B cell (primary cell): ENCODE results near the gene CHD9. TPM values are rescaled to one million over a fixed set of nuclear protein-coding genes. Genes with fewer than 3 reads are reported as not detected.
"Not testable (repeated sequence)": the region's sequence is repeated elsewhere in the genome, so short reads cannot be mapped to it uniquely, and the experiment has no call there.

Experiments used
- ATAC-seq: fragments of 200-7000 bp; cut with Tn5 transposase; one replicate; pipeline ENCODE4 v1.10.0; 2021; ENCODE audit warnings: low read depth, mild to moderate bottlenecking, moderate number of reproducible peaks, moderate library complexity
- CTCF ChIA-PET: fragments of 350-600 bp; sonication (Branson Sonifier 250); formaldehyde crosslinking; loops from one replicate; lab custom pipeline; 2021; ENCODE audit warnings: antibody characterized with exemption, inconsistent platforms; lab: Charles Lee
- POLR2A ChIA-PET: fragments of 350-600 bp; sonication (Branson Sonifier 250); formaldehyde crosslinking; loops from one replicate; lab custom pipeline; 2021; ENCODE audit warnings: antibody characterized with exemption; lab: Charles Lee
- DNase-seq: peaks from one replicate; pipeline ENCODE4 v3.0.0; 2013
- H2AFZ ChIP-seq: 2 replicates; pipeline ENCODE4 v1.6.1; 2012; ENCODE audit warnings: mild to moderate bottlenecking, low read depth, low read length; ENCODE audit not compliant: insufficient read depth, poor library complexity, severe bottlenecking
- H3K27ac ChIP-seq, 2 donors: 1 replicate in 1 of 2; 2 replicates in 1 of 2; pipeline ENCODE4 v1.5.1; 2012 to 2013; ENCODE audit warnings: low read length in 2 of 2, mild to moderate bottlenecking in 2 of 2, moderate library complexity in 1 of 2
- H3K27me3 ChIP-seq, 4 experiments: fragments of 200-600 bp in 1 of 4; sonication (generic) in 1 of 4; replicated peaks in 1 of 4; 1 replicate in 2 of 4; 2 replicates in 2 of 4; pipeline versions ENCODE4 v1.6.1 to v1.7.0; 2013 to 2016; ENCODE audit warnings: low read length in 3 of 4, mild to moderate bottlenecking in 2 of 4, mixed read lengths in 1 of 4, moderate library complexity in 1 of 4; ENCODE audit not compliant: insufficient read depth in 4 of 4, control insufficient read depth in 3 of 4; ENCODE audit errors: control extremely low read depth in 1 of 4
- H3K36me3 ChIP-seq, 2 experiments: replicated peaks in 1 of 2; 1 replicate in 1 of 2; 2 replicates in 1 of 2; pipeline versions ENCODE4 v1.6.1 to v1.7.1; 2013; ENCODE audit warnings: low read length in 1 of 2; ENCODE audit not compliant: insufficient read depth in 2 of 2, control insufficient read depth in 1 of 2; ENCODE audit errors: control extremely low read depth in 1 of 2, extremely low read depth in 1 of 2
- H3K4me1 ChIP-seq, 2 donors: fragments of 200-600 bp in 1 of 2; sonication (generic) in 1 of 2; 1 replicate in 1 of 2; 2 replicates in 1 of 2; pipeline versions ENCODE4 v1.5.1 to v1.6.1; 2013 to 2017; ENCODE audit warnings: low read length in 2 of 2; ENCODE audit not compliant: control insufficient read depth in 2 of 2, insufficient read depth in 2 of 2
- H3K4me2 ChIP-seq: replicated peaks from 2 replicates; pipeline ENCODE3; 2012; ENCODE audit warnings: mild to moderate bottlenecking, low read depth, low read length; ENCODE audit not compliant: poor library complexity, severe bottlenecking
- H3K4me3 ChIP-seq, 5 experiments: fragments of 200-600 bp in 1 of 5; sonication (generic) in 1 of 5; 1 replicate in 3 of 5; 2 replicates in 2 of 5; pipeline versions ENCODE4 v1.5.1 to v1.7.0; 2011 to 2016; ENCODE audit warnings: low read length in 4 of 5, mild to moderate bottlenecking in 4 of 5, low read depth in 2 of 5, control low read depth in 1 of 5, moderate library complexity in 1 of 5; ENCODE audit not compliant: insufficient read depth in 1 of 5; ENCODE audit errors: control extremely low read depth in 1 of 5, extremely low read depth in 1 of 5
- H3K79me2 ChIP-seq: fragments of 200-600 bp; sonication (generic); one replicate; pipeline ENCODE4 v1.6.0; 2016; ENCODE audit warnings: low read length; ENCODE audit not compliant: control insufficient read depth, insufficient read depth
- H3K9ac ChIP-seq: fragments of 200-600 bp; sonication (generic); 2 replicates; pipeline ENCODE4 v1.6.1; 2017; ENCODE audit warnings: mild to moderate bottlenecking, low read length, moderate library complexity
- H3K9me3 ChIP-seq, 3 donors: one replicate each; pipeline versions ENCODE4 v1.6.1 to v1.7.1; 2013; ENCODE audit warnings: low read length in 2 of 3; ENCODE audit not compliant: control insufficient read depth in 2 of 3, insufficient read depth in 1 of 3; ENCODE audit errors: control extremely low read depth in 1 of 3
- H4K20me1 ChIP-seq: 2 replicates; pipeline ENCODE4 v1.6.0; 2012; ENCODE audit warnings: mild to moderate bottlenecking, low read length; ENCODE audit not compliant: insufficient read depth, control insufficient read depth, poor library complexity, severe bottlenecking
- H3K27ac Mint-ChIP-seq: one replicate; pipeline ENCODE4 v1.8.0; 2021; ENCODE audit warnings: mixed read lengths
- H3K27me3 Mint-ChIP-seq: one replicate; pipeline ENCODE4 v1.8.0; 2021; ENCODE audit warnings: mixed read lengths
- H3K4me1 Mint-ChIP-seq: one replicate; pipeline ENCODE4 v1.8.0; 2021; ENCODE audit warnings: mixed read lengths
- H3K4me3 Mint-ChIP-seq: one replicate; pipeline ENCODE4 v1.8.0; 2021; ENCODE audit warnings: mixed read lengths
- H3K9me3 Mint-ChIP-seq: one replicate; pipeline ENCODE4 v1.8.0; 2022; ENCODE audit warnings: mixed read lengths; ENCODE audit not compliant: insufficient read depth
- EZH2 ChIP-seq: IDR thresholded peaks from 2 replicates; pipeline ENCODE4 v1.6.1; 2012; ENCODE audit warnings: borderline replicate concordance, low read depth, mild to moderate bottlenecking, moderate library complexity, low read length; ENCODE audit not compliant: insufficient read depth, poor library complexity, severe bottlenecking
- WGBS: methylation state at CpG from one replicate; pipeline ENCODE4 v1.1.5; 2013; ENCODE audit warnings: missing lambda C conversion rate; ENCODE audit not compliant: insufficient coverage; 5-methylcytosine and 5-hydroxymethylcytosine counted together
- intact Hi-C: fragments of 100-400 bp; cut with micrococcal nuclease; formaldehyde crosslinking; loops from one replicate; pipeline ENCODE4 v1.10.0; 2022
- polyA plus RNA-seq: library from polyadenylated mRNA; depleted of rRNA; stranded (reverse); fragments of >200 nt; gene quantifications from 2 replicates; pipeline ENCODE4 v1.2.3, GENCODE V29; 2012
- total RNA-seq, 2 donors: library from RNA; stranded (reverse); fragments of 120-200 nt in 1 of 2; gene quantifications; 1 replicate in 1 of 2; 2 replicates in 1 of 2; pipeline versions ENCODE4 v1.2.3 to v1.2.4, GENCODE V29; 2013 to 2022
- TF ChIP-seq, protein P1 (sequence below): fragments of 200-600 bp; IDR thresholded peaks from one replicate; pipeline ENCODE4 v1.8.0; 2022; ENCODE audit warnings: antibody characterized with exemption, mild to moderate bottlenecking

The CHD9 gene
- total and polyA plus RNA-seq, 2 donors (not counting 1 experiment from before 2014, with no cell fraction given): 12.2 to 102 TPM

DNA sequence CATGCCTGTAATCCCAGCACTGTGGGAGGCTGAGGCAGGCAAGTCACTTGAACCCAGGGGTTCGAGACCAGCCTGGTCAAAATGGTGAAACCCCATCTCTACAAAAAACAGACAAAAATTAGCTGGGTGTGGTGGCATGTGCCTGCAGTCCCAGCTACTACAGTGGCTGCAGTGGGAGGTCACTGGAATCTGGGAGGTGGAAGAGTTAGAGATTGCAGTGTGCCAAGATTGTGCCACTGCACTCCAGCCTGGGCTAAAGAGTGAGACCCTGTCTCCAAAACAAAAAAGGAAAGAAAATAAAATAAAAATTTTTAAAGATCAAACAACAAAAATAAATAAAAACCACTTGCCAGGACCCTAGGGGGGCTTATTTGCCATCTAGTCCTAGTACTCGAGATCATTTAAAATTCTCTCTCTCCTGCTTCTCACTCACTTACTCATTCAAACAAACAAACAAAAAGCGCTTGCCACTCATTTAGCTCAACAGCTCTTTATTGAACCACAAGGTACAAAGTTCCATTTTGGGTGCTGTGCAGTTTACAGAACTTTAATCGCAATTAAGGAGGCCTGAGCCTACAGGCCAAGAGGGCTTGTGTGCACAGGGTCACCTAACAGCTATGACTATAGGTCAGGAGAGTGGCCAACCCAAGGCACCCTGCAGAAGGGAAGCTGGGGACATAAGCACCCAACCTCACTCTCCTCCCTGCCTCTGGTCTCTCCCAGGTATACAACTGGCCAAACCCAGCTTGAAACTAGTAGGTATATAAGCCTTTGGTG, 6.5 kb upstream of the CHD9 start:
- no peaks in the 10 kb centered on the region for H3K4me1 ChIP-seq
- no peak for DNase-seq
- H3K4me3 ChIP-seq: no peak overlapping the region
- POLR2A ChIA-PET: no interaction called here
- no peak for ATAC-seq
- H3K27ac ChIP-seq: no peak overlapping the region
- intact Hi-C loops: no loop called here
- no peaks in the 10 kb centered on the region for H3K9me3 ChIP-seq
- no peak for TF ChIP-seq EZH2
- TF ChIP-seq, protein P1, sequence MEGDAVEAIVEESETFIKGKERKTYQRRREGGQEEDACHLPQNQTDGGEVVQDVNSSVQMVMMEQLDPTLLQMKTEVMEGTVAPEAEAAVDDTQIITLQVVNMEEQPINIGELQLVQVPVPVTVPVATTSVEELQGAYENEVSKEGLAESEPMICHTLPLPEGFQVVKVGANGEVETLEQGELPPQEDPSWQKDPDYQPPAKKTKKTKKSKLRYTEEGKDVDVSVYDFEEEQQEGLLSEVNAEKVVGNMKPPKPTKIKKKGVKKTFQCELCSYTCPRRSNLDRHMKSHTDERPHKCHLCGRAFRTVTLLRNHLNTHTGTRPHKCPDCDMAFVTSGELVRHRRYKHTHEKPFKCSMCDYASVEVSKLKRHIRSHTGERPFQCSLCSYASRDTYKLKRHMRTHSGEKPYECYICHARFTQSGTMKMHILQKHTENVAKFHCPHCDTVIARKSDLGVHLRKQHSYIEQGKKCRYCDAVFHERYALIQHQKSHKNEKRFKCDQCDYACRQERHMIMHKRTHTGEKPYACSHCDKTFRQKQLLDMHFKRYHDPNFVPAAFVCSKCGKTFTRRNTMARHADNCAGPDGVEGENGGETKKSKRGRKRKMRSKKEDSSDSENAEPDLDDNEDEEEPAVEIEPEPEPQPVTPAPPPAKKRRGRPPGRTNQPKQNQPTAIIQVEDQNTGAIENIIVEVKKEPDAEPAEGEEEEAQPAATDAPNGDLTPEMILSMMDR: no peak
- WGBS: 100% methylated on average over 2 of the region's 4 CpGs
- Mint-ChIP-seq H3K4me3 (no peak overlapping the region), H3K4me1 (no peaks in the 10 kb centered on the region), H3K9me3 (no peaks in the 10 kb centered on the region), H3K27me3 (peaks cover 15% of the 10 kb centered on the region), H3K27ac (no peak overlapping the region)
- H3K79me2 ChIP-seq: no peaks in the 10 kb centered on the region
- peaks cover 0 to 4% (median under 1%) of the 10 kb centered on the region in 4 experiments for H3K27me3 ChIP-seq
- H3K9ac ChIP-seq: no peak overlapping the region
- no peak overlapping the region for H2AFZ ChIP-seq
- H3K36me3 ChIP-seq: no peaks in the 10 kb centered on the region
- H3K4me2 ChIP-seq: no peak overlapping the region
- H4K20me1 ChIP-seq: no peaks in the 10 kb centered on the region
- CTCF ChIA-PET: interaction anchor here (1.9 kb wide), 1 partner anchor 111 kb away, joined by 5 read pairs; no protein-coding TSS in a partner anchor

DNA sequence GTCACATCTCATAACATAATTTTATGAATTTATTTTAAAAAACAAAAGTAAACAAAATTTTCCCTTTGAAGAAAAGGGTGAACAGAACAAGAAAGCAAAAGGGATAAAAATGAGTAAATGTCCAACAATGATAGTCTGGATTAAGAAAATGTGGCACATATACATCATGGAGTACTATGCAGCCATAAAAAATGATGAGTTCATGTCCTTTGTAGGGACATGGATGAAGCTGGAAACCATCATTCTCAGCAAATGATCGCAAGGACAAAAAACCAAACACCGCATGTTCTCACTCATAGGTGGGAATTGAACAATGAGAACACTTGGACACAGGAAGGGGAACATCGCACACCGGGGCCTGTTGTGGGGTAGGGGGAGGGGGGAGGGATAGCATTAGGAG, 3.5 kb upstream of the CHD9 start:
- H3K9me3 Mint-ChIP-seq, H2AFZ ChIP-seq, H3K27me3 Mint-ChIP-seq, H3K4me3 ChIP-seq, H3K4me2 ChIP-seq, H3K27ac ChIP-seq, H4K20me1 ChIP-seq, ATAC-seq, H3K27me3 ChIP-seq, H3K4me3 Mint-ChIP-seq, H3K36me3 ChIP-seq, H3K9me3 ChIP-seq, H3K27ac Mint-ChIP-seq, H3K9ac ChIP-seq, CTCF ChIA-PET, DNase-seq, intact Hi-C loops, POLR2A ChIA-PET: not testable (repeated sequence)
- peaks cover 18% of the 10 kb centered on the region for H3K79me2 ChIP-seq
- H3K4me1 ChIP-seq: peaks cover 9 to 16% of the 10 kb centered on the region in 2 donors
- WGBS: no CpG with 5 or more reads among the region's 4 CpGs
- peaks cover 12% of the 10 kb centered on the region for H3K4me1 Mint-ChIP-seq
